Effector memory CD8-positive, alpha-beta T cell (primary cell): ENCODE data around the gene TENT5C.

Source experiments
- ATAC-seq: fragments of 150-1000 bp; cut with Tn5 transposase; replicated peaks from 2 replicates; pipeline ENCODE4 v1.10.0; 2021; ENCODE audit warnings: mild to moderate bottlenecking, moderate library complexity
- DNase-seq, 3 experiments: peaks; one replicate each; pipeline ENCODE4 v3.0.0; 2021
- H3K27ac Mint-ChIP-seq, 2 donors: one replicate each; pipeline ENCODE4 v1.8.0; 2022; ENCODE audit warnings: mild to moderate bottlenecking in 2 of 2, mixed read lengths in 2 of 2, moderate library complexity in 2 of 2
- H3K27me3 Mint-ChIP-seq, 2 donors: one replicate each; pipeline ENCODE4 v1.8.0; 2022; ENCODE audit warnings: mixed read lengths in 2 of 2
- H3K36me3 Mint-ChIP-seq: one replicate; pipeline ENCODE4 v1.8.0; 2022; ENCODE audit warnings: mild to moderate bottlenecking, moderate library complexity, mixed read lengths; ENCODE audit not compliant: insufficient read depth
- H3K4me1 Mint-ChIP-seq, 2 donors: one replicate each; pipeline ENCODE4 v1.8.0; 2022; ENCODE audit warnings: low read depth in 2 of 2, mixed read lengths in 2 of 2
- H3K4me3 Mint-ChIP-seq, 2 donors: one replicate each; pipeline ENCODE4 v1.8.0; 2022; ENCODE audit warnings: mild to moderate bottlenecking in 2 of 2, mixed read lengths in 2 of 2, moderate library complexity in 2 of 2
- H3K9me3 Mint-ChIP-seq, 2 donors: one replicate each; pipeline ENCODE4 v1.8.0; 2022; ENCODE audit warnings: mixed read lengths in 2 of 2

TENT5C gene

GRCh38 chr1:117655220-117655577, 49.4 kb downstream of the TENT5C start:
- H3K9me3 Mint-ChIP-seq = no peaks in the 10 kb centered on the region
- H3K36me3 Mint-ChIP-seq = peaks cover 29% of the 10 kb centered on the region
- peaks cover 86 to 94% of the 10 kb centered on the region in 2 donors for H3K4me1 Mint-ChIP-seq
- no peak for DNase-seq
- peak overlapping the region; percentile 77 to 81 for H3K4me3 Mint-ChIP-seq
- no peaks in the 10 kb centered on the region for H3K27me3 Mint-ChIP-seq
- no peak for ATAC-seq
- H3K27ac Mint-ChIP-seq = peak overlapping the region; percentile 96 to 97

DNA sequence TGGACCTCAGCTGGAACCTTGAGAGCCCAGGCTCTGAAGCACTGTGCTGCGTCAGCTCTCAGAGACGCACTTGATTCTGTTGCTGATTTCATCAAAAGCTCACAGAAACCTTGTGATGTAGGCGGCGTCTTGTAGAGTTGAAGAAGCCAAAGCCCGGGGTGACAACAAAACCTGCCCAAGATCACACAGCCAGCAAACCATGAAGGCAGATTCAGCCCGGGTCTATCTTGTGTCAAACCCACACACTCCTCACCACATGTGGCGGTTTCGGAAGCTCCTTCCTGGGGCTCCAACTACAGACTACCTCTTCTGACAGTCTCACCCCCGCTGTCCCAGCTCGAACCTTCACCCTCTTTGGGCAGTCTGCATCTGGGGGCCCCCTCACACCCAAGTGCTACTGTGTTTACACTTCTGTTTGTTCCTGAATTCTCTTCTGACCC, 50.4 kb downstream of the TENT5C start:
- Mint-ChIP-seq H3K4me3 (peak overlapping the region; percentile 77 to 81), H3K27me3 (no peaks in the 10 kb centered on the region), H3K27ac (peak overlapping the region; percentile 96 to 97), H3K4me1 (peaks cover 90 to 95% of the 10 kb centered on the region in 2 donors), H3K9me3 (no peaks in the 10 kb centered on the region), H3K36me3 (peaks cover 36% of the 10 kb centered on the region)
- DNase-seq (peak; percentile 81 to 87 (median 84)), ATAC-seq (peak; percentile 69)

GRCh38 chr1:117657031-117657430, 51.2 kb downstream of the TENT5C start:
- no peaks in the 10 kb centered on the region for H3K9me3 Mint-ChIP-seq
- peak overlapping the region; percentile 96 to 97 for H3K27ac Mint-ChIP-seq
- ATAC-seq = no peak
- DNase-seq = no peak
- no peaks in the 10 kb centered on the region for H3K27me3 Mint-ChIP-seq
- peak overlapping the region; percentile 77 to 81 for H3K4me3 Mint-ChIP-seq
- peaks cover 91 to 95% of the 10 kb centered on the region in 2 donors for H3K4me1 Mint-ChIP-seq
- peaks cover 39% of the 10 kb centered on the region for H3K36me3 Mint-ChIP-seq

- Mint-ChIP-seq H3K4me1 (peaks cover 88 to 92% of the 10 kb centered on the region in 2 donors), H3K9me3 (no peaks in the 10 kb centered on the region), H3K27ac (peak overlapping the region; percentile 95 to 100), H3K4me3 (peak overlapping the region; percentile 69 to 74), H3K27me3 (no peaks in the 10 kb centered on the region), H3K36me3 (peaks cover 39% of the 10 kb centered on the region)
- no peak for DNase-seq
- ATAC-seq = no peak
These were observed 52.3 kb downstream of the TENT5C start for GRCh38 chr1:117657949-117658660.

- ATAC-seq (peak; percentile 57), DNase-seq (peak; percentile 70 to 73 (median 73))
- Mint-ChIP-seq H3K27ac (peak overlapping the region; percentile 95 to 100), H3K36me3 (peaks cover 39% of the 10 kb centered on the region), H3K4me1 (peaks cover 89 to 92% of the 10 kb centered on the region in 2 donors), H3K4me3 (peak overlapping the region; percentile 69 to 74), H3K9me3 (no peaks in the 10 kb centered on the region), H3K27me3 (no peaks in the 10 kb centered on the region)
These were observed 52.8 kb downstream of the TENT5C start for GRCh38 chr1:117658676-117659075.

DNA sequence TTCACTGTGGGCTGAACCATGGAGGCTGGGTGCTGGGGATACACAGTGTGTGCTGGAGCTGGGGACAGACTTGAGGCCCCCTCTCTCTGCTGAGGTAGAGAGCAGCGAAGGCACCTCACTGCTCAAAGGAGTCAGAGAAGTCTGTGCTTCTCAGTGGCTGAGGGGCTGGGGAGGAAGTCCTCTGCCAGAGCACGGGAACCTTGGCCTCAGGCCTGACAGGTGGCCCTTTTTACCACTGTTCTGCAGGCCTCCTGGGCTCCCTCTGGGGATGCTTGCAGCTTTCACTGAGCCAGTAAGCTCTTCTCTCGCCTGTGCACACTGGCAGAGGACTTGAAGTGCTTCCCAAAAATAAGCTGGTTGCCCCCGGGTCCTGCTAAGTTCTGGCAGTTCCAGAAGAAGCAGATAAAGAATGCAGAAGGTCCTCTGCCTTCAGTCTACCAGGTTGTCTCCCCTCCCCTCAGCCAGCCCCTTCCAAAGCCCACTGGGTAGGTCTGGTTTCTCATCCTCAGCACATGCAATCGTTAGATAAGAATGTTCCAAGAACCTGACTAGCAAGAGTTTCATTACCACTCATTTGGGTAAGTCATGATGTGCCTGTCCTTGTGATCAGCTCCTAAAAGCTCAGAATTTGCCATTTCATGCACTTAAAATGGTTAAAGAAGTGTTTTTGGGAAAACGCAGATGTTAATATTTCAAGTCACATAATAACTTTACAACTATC, 53.9 kb downstream of the TENT5C start:
- Mint-ChIP-seq H3K27ac (peak overlapping the region; percentile 95 to 100), H3K27me3 (no peaks in the 10 kb centered on the region), H3K9me3 (no peaks in the 10 kb centered on the region), H3K4me1 (peaks cover 84 to 90% of the 10 kb centered on the region in 2 donors), H3K4me3 (peak overlapping the region; percentile 69 to 74), H3K36me3 (peaks cover 35% of the 10 kb centered on the region)
- no peak for ATAC-seq
- DNase-seq = no peak

DNA sequence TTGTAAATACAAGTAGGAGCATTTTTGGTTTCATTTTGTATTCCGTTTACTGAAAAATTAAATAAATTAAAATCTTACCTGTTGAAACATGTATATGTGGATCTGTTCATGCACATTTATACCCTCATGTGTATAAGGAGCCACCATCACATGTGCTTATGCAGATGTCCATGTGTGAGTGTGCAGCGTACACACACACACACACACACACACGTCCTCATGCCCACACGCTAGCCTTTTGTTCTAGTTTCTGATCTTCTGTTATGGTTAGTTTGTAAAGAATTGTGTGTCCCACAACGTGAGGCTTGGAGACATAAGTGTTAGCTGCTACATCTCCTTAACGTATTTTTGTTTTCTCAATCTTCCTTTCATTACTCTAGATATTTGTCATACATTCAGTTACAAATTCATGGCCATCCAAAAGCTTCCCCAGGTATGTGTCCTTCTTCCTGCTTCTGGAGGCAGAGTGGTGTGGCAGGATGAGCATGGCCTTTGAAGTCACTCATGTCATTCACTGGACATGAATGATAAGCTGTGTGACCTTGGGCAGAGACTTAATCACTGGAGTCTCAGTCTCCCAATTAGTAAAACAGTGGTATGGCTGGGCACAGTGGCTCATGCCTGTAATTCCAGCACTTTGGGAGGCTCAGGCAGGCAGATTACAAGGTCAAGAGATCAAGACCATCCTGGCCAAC, 54.6 kb downstream of the TENT5C start:
- DNase-seq (no peak), ATAC-seq (no peak)
- Mint-ChIP-seq H3K36me3 (peaks cover 30% of the 10 kb centered on the region), H3K27ac (peak overlapping the region; percentile 95 to 100), H3K4me3 (peak overlapping the region; percentile 69 to 74), H3K4me1 (peaks cover 79 to 90% of the 10 kb centered on the region in 2 donors), H3K9me3 (no peaks in the 10 kb centered on the region), H3K27me3 (no peaks in the 10 kb centered on the region)

DNA sequence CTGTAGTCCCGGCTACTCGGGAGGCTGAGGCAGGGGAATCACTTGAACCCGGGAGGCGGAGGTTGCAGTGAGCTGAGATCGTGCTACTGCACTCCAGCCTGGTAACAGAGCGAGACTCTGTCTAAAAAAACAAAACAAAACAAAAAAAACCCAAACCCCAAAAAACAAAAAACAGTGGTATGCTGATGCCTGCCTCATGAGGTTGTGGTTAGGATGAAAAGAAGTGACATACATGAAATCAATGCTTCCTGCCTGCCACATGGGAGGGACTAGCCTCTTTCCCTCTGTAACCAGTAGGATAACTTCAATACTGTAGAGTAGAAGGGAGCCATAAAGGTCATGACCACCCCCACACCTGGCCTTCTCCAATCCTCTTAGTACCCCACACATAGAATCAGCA, 55.2 kb downstream of the TENT5C start:
- ATAC-seq = peak; percentile 41
- peaks cover 29% of the 10 kb centered on the region for H3K36me3 Mint-ChIP-seq
- H3K4me3 Mint-ChIP-seq = peak overlapping the region; percentile 69 to 74
- H3K9me3 Mint-ChIP-seq = no peaks in the 10 kb centered on the region
- peak overlapping the region; percentile 95 to 100 for H3K27ac Mint-ChIP-seq
- H3K4me1 Mint-ChIP-seq = peaks cover 79 to 90% of the 10 kb centered on the region in 2 donors
- H3K27me3 Mint-ChIP-seq = no peaks in the 10 kb centered on the region
- peak; percentile 44 to 52 (median 50) for DNase-seq

DNA sequence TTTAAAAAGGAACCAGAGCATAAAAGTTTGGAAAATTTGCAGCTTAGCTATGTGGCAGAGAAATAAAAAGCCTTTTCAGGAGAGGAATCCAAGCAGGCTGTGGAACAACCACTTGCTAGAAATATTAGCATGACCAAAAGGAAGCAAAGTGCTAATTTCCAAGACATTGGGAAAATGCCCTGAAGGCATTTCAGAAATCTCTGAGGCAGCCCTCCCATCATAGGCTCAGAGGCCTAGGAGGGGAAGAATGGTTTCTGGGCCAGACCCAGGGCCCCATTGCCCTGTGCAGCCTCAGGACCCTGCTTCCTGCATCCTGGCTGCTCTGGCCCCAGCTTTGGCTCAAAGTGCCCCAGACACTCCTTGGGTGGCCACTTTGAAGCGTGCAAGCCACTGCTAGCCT, 56.8 kb downstream of the TENT5C start:
- ATAC-seq (no peak), DNase-seq (no peak)
- Mint-ChIP-seq H3K4me1 (peaks cover 74 to 84% of the 10 kb centered on the region in 2 donors), H3K4me3 (peak overlapping the region in 1 of 2 donors; percentile 74), H3K9me3 (no peaks in the 10 kb centered on the region), H3K36me3 (peaks cover 23% of the 10 kb centered on the region), H3K27ac (peak overlapping the region; percentile 95 to 100), H3K27me3 (no peaks in the 10 kb centered on the region)

- H3K9me3 Mint-ChIP-seq = no peaks in the 10 kb centered on the region
- no peaks in the 10 kb centered on the region for H3K27me3 Mint-ChIP-seq
- DNase-seq (no peak), ATAC-seq (no peak)
- peak overlapping the region; percentile 64 to 75 for H3K4me3 Mint-ChIP-seq
- H3K27ac Mint-ChIP-seq = peak overlapping the region; percentile 95 to 100
- peaks cover 23% of the 10 kb centered on the region for H3K36me3 Mint-ChIP-seq
- H3K4me1 Mint-ChIP-seq = peaks cover 73 to 84% of the 10 kb centered on the region in 2 donors
These were observed 57.5 kb downstream of the TENT5C start for GRCh38 chr1:117663156-117663902.

- peak overlapping the region; percentile 64 to 75 for H3K4me3 Mint-ChIP-seq
These were observed 58.5 kb downstream of the TENT5C start for GRCh38 chr1:117664314-117664713.

DNA sequence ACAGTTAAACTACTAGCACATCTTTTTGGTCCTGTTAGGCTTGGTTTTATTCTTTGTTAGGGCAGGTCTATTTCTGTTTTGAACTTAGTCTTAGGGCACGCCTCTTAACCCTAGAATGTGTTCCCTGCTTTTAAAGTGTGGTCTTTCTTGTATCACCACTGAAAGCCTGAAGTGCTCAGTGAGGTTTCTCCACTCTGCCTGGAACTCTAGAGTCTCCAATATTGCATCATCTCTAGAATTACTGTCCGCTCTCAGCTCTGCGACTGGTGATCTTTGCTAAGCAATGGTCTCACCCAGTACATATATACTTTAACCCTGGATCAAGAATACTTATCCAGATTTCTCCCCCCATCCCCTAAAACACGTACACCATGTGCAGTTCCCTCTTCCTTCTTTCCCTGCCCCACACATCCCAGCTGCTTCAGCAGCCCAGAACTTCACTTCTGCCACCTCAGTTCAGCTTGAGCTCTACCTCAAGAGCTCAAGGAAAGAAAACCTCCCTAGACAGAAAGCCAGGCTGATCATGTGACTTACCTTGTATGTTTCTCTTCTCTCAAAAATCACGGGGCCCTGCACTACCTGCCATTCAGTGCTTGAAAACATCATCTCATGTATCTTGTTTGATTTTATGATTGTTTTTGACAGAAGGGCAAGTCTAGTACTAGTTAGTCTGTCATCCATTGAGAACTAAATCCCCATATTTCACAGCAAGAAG, 59.9 kb downstream of the TENT5C start:
- peak overlapping the region; percentile 95 to 100 for H3K27ac Mint-ChIP-seq
- ATAC-seq = no peak

More at GRCh38 chr1:117664314-117664713, 58.5 kb downstream of the TENT5C start:
- Mint-ChIP-seq H3K9me3 (no peaks in the 10 kb centered on the region), H3K36me3 (peaks cover 19% of the 10 kb centered on the region), H3K27me3 (no peaks in the 10 kb centered on the region), H3K27ac (peak overlapping the region; percentile 95 to 100), H3K4me1 (peaks cover 63 to 74% of the 10 kb centered on the region in 2 donors)
- peak; percentile 83 for ATAC-seq
- DNase-seq = peak; percentile 61 to 67 (median 64)

More for the DNA sequence above, 59.9 kb downstream of the TENT5C start:
- DNase-seq = no peak
- no peaks in the 10 kb centered on the region for H3K27me3 Mint-ChIP-seq
- H3K36me3 Mint-ChIP-seq = peaks cover 17% of the 10 kb centered on the region
- H3K4me3 Mint-ChIP-seq = peak overlapping the region; percentile 33 to 50
- H3K4me1 Mint-ChIP-seq = peaks cover 53 to 61% of the 10 kb centered on the region in 2 donors
- H3K9me3 Mint-ChIP-seq = no peaks in the 10 kb centered on the region
